ENCODE measurements around the gene FSTL5.
"Not testable (repeated sequence)": the region's sequence is repeated elsewhere in the genome, so short reads cannot be mapped to it uniquely, and the experiment has no call there.

FSTL5 gene

DNA sequence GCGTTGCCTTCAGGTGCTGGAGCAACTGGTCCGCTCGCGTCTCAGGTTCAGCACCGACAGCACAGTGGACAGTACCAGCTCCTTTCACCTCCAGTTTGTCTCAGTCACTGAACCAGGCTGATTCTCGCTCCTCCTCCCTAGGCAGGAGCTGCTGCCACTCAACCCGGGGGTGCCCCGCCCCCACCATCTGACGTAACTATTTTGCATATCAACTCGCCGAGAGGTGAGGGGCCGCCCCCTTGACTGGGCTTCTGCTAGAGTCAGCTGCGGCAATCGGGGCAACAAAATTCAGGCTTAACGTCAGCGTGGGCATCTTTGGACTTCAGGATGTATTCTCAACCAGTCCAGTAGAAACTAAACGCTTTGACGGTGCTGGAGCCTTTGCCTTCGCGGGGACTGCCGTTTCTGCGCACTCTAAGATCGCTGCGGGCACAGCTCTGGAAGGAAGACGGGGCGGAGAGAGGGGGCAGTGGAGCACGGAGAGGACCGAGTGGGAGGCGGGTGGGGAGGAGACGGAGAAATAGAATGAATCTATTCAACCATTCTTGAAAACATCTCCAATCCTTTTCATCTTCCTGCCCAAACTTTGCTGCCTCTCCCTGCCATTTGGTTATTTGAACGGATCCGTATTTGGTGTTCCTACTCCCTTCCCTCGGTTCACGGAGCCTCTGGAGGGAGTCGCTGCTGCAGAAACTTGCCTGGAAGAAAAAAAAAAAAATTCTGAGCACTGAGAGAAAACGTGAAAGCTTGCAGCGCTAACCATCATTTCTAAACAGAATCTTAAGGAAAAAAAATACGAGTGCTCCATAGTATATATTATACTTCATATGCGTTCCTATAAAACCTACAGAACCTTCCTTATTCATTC is at the start of gene FSTL5:
TSS of gene FSTL5 (minus strand) at position 109 of the 868 bp plus-strand sequence. CDS start 52,604 bp downstream, outside the sequence.
- DNase-seq = no peak

DNA sequence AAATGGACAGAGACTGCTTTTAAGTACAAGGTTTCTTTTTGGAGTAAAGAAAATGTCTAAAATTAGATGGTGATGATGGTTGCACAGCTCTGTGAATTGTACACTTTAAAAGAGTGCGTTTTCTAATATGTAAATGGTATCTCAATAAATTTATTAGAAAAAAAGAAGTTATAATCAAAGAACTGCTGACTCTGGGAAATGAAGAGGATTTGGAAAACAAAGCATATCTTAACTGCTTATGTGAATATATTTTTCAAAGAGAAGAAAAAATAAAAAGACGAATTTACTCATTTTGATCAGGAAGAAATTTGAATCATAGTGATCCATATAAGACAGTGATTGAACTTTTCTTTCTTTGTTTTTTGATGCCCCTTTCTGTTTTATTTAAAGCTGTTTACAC is 45.9 kb upstream of the FSTL5 start:
- DNase-seq = no peak

DNA sequence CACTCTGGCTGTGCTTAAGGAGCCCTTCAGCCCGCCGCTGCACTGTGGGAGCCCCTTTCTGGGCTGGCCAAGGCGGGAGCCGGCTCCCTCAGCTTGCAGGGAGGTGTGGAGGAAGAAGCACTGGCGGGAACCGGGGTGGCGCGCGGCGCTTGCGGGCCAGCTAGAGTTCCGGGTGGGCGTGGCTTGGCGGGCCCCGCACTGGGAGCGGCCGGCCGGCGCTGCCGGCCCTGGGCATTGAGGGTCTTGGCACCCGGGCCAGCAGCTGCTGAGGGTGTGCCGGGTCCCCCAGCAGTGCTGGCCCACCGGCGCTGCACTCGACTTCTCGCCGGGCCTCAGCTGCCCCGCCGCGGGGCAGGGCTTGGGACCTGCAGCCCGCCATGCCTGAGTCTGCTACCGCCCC is 39.7 kb upstream of the FSTL5 start:
- DNase-seq = not testable (repeated sequence)

DNA sequence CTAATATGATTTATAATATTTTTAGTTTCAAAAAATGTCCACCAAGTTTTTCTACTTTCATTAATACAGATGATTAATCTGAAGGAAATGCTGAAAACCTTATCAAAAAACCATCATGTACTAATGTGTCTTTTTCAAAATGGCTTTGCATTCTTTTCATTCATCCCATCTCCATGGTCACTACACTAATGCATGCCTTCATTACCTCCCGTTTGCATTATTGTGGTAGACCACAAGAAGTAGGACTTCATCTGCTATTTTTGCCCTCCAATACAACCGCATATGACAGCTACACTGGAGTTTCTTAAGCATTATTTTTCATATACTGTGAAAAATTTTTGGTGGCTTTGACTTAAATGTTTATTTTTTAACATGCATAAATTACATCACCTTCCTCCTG is 37.9 kb upstream of the FSTL5 start:
- no peak for DNase-seq

DNA sequence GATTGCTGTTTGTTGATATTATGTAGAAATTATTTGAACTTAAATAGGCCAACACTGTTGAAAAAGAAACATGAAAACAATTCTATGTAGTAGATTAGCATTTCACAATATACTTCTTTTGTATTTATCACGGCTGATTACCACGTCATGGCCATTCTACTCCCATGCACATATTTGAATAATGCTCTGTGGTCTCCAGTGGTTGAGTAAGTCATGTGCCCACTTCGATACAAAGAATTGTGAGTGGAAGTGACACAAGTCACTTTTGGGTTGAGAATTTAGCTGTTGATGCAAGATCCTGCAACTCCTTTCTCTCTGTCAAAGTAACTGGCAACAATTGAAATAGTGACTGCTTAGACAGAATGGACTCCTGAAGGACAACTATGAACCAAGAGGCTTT is 6.7 kb upstream of the FSTL5 start:
- DNase-seq = no peak

DNA sequence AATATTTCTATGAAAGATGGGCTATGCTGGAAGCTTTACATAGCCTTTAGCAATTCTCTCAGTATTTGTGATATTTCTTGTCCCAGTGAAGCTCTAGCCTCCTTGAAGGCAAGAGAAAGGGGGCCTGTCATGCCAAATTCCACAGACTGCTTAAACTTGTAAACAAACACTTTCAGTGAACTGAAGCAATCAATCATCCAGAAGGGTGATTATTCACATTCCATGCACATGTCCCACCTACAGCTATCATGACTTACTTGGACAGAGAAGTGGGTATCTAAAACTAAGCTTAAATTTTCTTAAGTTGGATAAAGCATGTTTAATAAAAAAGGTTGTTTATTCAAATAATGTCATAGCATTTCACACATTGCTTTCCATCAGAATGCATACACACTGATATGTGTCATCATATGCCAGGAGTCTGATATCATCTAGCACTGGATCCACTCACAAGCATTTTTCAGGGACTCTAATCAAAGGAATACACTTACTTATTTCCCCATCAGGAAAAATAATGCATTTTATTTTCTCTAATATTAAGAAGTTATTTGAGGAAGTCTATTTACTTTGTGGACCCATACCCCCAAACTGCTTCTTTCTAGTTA is 1.2 kb upstream of the FSTL5 start:
- no peak for DNase-seq

DNA sequence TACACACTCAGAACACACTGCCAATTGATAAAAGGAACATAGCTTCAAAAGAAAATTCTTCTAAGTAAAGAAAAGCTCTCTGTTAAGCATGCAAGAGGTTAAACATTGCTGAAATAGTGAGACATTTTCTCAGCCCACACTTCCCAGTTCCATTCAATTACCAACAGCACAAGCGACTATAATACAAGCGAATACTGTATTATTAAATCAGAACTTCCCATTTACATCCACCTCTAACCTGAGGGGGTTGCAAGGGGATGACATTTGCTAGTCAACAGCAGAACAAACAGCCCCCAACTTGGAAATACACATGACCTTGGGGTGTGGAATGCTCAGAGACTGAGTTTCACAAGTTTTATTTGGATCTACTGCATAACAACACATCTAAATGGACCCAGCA is 1.1 kb downstream of the FSTL5 start:
- no peak for DNase-seq

DNA sequence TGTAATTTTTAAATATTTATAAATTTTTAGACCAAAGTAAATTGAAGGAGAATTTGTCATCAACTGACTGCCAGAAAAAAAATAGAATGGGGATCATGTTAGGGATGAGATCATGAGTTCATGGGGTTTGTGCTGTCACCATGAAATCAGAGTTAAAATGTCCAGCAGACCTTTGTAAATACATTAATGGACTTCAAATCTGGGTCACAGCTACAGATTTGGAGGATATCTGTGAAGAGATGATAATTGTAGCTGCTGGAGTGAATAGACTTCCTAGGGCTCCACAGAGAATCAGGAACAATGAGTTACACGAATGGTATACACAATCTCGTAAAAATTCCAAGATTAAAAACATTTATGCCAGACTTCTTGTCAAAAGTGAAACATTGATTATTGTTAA is 6.6 kb downstream of the FSTL5 start:
- no peak for DNase-seq

DNA sequence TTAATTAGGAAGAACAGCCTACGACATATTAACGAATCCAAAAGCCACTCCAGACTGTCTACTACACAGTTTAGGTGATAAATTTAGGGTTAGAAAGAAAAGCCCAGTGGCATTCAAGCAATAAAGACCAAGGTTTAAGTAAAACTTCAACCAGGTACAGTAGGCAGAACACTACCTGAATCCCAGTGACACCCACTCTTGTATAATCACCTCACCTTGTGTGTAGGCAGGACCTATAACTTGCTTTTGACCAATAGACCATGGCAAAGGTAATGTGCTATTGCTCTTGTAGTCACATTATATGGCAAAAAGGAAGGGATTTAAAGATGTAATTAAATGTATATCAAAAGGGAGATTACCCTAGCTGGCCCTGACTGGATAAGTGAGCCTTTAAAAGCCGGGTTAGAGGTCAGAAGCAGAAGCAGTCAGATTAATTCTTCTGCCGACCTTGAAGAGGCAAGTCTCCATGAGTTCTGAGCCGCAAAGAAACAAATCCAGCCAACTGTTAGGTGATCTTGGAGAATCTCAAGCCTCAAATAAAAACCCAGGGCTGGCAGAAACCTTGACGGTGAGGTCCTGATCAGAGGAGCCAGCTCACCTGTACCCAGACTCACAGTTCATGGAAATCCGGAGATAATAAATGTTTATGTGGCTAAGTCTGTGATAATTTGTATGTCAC is 8.8 kb downstream of the FSTL5 start:
- no peak for DNase-seq

DNA sequence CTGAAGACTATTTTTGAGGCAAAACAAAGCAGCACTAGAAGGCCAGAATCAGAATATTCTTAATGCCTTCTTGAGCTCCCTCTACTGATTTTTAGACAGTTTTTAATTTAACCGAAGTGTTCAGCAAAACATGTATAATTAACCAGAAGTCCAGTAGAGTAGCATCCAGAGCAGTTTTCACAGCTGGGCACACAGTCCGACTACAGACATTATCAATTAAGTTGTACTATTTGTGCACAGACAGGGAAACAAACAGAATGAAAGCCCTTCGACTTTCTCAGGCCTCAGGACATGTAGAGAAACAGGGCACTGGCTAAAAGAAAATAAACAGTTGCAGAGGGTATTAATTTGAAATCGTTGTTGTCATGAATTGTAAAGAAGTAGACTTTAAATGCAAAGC is 11.9 kb downstream of the FSTL5 start:
- DNase-seq = no peak

DNA sequence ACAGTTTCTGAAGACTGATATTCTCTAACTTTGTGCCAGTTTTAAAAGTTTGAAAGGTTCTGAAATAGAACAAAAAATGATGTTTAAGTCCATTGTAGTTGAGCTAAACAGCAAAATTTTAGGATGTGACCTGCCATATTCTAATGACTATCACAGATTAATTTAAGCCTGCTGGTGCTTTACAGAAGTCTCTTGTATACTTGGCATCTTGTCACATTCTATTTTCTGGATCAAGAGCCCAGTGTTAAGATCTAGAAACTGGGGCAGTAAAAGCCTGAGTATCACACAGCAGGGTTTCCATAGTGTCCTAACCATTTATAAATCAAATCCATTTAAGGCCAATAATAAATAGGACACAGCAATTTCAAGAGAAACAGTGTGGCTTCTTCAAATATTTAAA is 12.4 kb downstream of the FSTL5 start:
- no peak for DNase-seq

DNA sequence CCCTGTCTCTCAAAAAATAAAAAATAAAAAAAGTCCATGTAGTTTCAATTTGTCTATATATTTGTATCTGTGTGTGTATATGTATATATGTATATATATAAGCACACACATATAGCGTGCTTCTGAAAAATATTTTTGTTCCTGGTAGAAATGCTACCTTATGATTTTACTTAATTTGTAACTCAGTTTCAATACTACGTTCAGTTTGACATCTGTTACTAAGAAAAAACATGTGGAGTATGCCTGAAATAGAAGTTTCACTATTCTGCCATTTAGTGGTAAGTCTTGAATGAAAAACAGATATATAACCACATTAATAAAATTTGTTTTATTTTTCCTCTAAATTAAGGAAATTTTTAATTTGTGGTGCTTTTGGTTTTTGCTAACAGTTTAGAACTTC is 14.2 kb downstream of the FSTL5 start:
- no peak for DNase-seq

DNA sequence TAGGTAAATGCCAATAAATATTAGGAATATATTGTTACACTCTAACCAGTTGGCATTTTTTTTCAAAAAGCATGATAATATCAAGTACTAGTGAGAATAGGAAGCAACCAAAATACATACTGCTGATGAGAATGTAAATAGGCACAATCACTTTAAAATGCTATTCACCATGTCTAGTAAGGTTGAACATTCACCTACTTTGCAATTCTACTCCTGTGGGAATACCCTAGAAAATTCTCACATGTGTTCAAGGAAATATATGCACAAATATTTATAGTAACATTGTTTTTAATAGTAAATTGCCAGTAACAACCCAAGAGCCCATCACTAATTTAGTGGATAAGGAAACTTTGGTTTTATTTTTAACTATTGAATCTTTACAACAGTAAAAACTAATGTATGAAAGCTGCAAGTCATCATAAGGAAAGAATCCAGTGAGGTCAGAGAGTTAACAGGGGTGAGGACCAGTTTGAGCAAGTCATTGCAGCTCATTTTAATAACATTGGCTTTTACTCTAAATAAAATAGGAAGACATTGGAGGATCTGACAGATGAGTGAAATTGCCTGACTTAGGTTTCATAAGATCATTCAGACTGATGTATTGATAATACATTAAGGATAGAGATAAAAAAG is 23.6 kb downstream of the FSTL5 start:
- no peak for DNase-seq

DNA sequence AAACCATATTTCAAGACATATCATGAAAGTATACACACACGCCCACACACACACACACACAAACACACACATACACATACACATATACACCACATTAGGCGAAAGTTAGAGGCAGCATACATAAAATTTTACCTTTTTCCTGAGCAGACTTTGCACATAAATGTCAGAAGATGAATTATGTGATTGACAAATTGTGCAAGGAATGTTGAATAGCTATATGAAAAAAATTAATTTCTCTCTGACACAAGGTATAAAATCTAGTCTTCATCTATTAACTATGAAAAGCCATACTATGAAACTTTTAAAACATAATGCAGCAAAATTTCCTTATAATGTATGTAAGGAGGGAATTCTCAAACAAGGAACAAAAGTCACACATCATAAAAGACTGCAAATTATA is 24.4 kb downstream of the FSTL5 start:
- no peak for DNase-seq

DNA sequence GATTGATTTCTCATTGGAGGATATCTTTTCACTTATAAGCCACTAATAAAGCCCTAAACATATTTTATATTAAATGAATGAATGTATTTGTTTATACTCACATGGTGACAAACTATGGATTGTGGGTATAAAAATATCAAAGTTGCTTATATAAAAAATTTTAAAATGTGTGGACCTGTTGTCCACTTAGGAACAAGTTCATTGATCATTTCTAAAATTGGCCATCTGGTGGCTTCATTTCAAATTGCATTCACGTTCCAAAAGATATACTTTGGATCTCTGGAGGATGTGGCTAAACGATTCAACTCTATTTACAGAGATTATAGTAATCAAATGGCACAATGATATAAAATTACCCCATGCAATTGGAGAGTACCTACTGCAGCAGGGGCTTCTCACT is 32.5 kb downstream of the FSTL5 start:
- no peak for DNase-seq

DNA sequence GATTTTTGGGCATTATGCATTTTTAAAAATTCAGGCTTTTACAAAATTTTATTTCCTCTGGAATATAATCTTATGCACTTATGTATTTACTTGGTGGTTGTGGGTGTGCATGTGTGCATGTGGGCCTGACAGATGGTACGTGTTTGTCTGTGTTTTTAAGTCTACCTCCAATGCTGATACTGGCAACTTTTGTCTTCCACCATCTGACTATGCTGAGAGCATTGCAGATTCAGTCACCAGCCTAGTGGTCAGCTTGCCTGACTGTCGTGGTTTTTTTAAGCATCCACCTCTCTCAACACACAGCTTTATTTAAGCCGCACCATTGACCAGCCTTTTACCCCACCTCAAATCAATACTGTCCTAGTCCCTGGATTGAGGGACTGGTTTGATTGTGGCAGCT is 37.1 kb downstream of the FSTL5 start:
- DNase-seq = no peak

DNA sequence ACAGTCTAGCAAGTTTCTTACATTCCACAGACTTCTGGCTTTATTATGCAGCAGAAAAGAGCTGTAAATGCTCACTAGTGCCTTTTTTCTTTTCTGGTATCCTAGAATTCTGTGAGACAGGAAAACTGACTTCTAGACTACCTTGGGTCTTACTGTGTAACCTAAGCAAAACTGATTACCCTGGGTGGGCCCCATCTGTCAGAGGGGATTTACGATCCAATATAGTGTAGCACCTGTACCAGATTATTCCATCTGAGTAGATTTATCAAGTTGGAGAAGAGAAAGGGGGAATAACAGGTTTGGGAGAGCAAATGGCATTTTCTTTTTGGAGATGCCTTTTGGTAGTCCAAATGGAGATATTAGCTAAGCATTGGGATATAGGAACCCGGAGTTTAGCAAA is 46.7 kb downstream of the FSTL5 start:
- no peak for DNase-seq

DNA sequence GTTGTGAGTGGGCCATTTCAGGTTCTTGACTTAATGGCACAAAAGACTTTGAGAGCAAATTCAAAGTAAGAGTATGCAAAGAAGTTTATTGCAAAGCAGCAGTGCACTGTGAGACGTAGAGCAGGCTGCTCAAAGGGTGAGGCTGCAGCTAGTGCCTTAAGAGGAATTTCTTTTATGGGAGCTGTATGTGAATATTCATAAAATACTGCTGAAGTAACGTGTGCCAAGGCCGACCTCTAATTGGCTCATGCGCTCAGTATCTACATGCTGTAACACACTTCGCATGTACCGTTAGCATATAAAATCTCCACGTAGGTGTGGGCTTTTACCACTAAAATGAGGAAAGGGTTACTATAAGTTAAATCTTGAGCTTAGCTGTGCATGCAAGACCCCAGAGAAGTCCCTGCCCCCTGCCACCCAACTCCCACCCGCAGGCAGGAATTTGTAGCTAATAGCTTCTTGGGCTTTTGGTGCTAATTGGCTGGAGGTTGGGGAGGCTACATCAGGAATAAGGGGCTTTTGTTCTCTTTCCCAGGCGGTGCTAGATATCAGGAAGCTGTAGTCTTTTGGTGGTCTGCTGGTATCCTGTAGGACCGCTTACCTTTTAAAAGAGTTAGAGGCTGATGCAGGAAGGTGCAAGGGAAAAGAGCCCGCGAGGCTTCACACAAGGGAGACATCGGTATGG is 47.6 kb downstream of the FSTL5 start:
- DNase-seq = no peak

DNA sequence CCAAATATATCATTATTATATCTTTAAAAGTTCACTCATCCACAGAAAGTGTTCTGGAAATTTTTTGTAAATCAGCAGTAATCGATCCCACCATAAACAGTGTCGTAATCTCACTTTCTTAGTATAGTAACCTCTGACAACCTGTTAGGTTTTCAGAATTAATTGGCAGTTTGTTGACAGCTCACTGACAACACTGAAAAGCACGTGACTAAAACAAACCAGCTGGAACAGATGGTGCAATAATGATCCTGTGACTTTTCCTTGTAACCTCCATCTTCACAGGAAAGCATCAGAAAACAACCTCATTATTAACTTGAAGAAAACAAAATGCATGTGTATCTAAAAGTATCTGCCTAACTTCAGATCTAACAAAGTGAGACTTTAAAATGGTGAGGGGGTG is 48.5 kb downstream of the FSTL5 start:
- DNase-seq = no peak

DNA sequence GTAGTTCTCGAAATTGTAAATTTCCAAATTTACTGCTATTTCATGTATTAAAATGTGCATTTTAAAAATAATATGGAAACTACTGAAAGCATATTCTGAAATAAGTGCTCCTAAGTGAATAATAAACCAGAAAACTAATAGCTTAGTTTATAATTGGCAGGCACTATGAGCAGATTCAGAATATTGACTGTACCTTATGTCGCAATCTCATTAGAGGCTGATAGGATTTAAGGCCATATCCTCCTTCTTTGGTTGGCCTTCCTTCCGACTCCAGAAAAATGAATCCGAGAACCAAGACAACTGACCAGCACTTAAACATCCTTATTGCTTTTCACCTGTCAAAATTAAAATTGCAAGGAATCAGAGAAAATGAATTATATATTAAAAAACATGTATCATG is 52.7 kb downstream of the FSTL5 start:
- DNase-seq = no peak

DNA sequence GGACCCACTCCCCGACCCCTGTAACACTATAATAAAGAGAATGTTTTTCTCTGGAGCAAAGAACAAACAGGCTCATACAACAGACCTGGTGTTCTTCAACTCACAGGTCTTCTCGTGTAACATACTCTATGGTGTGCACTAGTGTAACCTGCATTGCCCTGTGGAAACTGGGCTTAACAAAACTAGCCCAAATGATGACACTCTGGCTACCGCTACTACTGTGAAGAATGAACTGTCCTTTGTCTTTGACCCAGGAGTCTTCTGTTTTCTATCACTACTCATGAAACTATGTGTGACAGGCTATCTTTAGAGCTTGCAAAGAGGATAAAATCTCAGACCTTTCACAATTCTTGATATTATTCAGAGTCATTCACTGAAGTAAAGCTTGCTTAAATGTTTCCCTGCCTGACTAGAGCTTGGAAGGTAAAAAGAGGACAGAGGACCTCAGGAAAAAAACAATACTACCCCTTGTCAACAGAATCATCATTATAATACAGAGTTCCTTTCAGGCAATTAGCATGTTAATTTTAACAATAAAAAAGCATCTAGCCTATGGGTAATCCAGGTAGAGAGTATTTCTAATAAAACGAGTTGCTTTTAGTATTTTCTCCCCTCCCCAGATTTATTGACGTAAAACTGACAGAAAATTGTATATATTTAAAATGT is 59.2 kb downstream of the FSTL5 start:
- no peak for DNase-seq

DNA sequence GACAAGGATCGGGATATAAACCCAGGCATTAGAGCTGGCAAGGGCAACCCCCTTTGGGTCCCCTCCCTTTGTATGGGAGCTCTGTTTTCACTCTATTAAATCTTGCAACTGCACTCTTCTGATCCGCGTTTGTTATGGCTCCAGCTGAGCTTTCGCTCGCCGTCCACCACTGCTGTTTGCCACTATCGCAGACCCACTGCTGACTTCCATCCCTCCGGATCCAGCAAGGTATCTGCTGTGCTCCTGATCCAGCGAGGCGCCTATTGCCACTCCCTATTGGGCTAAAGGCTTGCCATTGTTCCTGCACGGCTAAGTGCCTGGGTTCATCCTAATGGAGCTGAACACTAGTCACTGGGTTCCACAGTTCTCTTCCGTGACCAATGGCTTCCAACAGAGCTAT is 59.9 kb downstream of the FSTL5 start:
- not testable (repeated sequence) for DNase-seq
